C4-2B (cell line): ENCODE measurements around the gene MN1.

Experiments used
- ZFX ChIP-seq: fragments of 450-650 bp; IDR thresholded peaks from 2 replicates; pipeline ENCODE4 v1.6.1; 2017
- TF ChIP-seq, protein P1 (sequence below): fragments of 450-650 bp; conservative IDR thresholded peaks from 2 replicates; pipeline ENCODE4 v1.5.1; 2017; ENCODE audit warnings: mild to moderate bottlenecking

- TF ChIP-seq, protein P1, sequence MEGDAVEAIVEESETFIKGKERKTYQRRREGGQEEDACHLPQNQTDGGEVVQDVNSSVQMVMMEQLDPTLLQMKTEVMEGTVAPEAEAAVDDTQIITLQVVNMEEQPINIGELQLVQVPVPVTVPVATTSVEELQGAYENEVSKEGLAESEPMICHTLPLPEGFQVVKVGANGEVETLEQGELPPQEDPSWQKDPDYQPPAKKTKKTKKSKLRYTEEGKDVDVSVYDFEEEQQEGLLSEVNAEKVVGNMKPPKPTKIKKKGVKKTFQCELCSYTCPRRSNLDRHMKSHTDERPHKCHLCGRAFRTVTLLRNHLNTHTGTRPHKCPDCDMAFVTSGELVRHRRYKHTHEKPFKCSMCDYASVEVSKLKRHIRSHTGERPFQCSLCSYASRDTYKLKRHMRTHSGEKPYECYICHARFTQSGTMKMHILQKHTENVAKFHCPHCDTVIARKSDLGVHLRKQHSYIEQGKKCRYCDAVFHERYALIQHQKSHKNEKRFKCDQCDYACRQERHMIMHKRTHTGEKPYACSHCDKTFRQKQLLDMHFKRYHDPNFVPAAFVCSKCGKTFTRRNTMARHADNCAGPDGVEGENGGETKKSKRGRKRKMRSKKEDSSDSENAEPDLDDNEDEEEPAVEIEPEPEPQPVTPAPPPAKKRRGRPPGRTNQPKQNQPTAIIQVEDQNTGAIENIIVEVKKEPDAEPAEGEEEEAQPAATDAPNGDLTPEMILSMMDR = no peak
- no peak for TF ChIP-seq ZFX
Measured at GRCh38 chr22:27766679-27767078, 34.9 kb downstream of the MN1 start.
